Stimulated activated CD4-positive, alpha-beta T cell treated with anti-CD3 and anti-CD28 coated beads, Interleukin-12 subunit alpha, Interleukin-12 subunit beta, amount 100 ng/mL, for 4 hours (primary cell): Measurements from ENCODE around the gene TCF19.
"Not testable (repeated sequence)": the region's sequence is repeated elsewhere in the genome, so short reads cannot be mapped to it uniquely, and the experiment has no call there.

Experiments
- DNase-seq: peaks from one replicate; pipeline ENCODE4 v3.0.0-alpha.2; 2020

TCF19 gene

DNA sequence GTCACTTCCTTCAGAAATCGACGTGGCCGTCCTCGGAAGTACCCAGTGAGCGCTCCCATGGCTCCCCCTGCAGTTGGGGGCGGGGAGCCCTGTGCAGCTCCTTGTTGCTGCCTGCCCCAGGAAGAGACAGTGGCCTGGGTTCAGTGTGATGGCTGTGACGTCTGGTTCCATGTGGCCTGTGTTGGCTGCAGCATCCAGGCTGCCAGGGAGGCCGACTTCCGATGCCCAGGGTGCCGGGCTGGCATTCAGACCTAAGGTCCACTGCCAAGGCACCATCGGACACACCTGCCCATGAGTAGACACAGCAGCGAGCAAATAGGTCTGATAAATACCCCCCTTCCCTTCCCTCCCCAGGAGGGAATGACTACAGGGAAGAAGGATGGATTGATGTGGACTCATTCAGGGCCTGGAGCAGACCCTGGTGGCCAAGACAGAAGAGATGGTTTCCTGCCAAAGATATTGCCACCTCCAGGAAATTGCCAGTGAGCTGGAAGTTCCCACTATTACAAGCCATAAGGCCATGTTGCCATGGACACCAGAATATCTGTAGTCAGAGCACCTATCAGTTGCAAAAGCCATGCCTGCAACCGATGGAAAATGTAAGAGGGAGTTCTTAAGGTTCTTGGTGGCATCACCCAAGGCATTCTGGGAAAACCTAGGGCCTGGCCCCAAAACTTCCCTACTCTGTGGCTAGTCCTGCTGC is 4.2 kb downstream of the TCF19 start:
- no peak for DNase-seq

DNA sequence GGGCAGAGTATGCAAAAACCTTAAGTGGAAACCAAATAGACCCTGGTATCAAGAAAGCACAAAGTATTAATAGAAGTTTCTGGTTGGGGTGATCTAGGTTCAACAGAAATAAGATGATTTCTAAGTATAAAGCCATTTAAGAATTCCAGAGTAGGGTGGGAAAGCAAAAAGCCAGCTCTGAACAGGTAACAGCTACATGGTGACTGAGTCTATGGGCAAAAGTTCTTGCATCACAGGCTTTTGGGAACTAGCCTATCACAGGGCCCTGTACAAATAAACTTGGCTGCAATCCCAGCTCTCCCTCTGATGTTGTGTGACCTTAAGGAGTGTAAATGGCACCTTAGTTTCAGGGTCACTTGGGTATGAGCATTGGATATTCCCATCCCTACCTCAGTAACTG is 5.5 kb downstream of the TCF19 start:
- DNase-seq: no peak

DNA sequence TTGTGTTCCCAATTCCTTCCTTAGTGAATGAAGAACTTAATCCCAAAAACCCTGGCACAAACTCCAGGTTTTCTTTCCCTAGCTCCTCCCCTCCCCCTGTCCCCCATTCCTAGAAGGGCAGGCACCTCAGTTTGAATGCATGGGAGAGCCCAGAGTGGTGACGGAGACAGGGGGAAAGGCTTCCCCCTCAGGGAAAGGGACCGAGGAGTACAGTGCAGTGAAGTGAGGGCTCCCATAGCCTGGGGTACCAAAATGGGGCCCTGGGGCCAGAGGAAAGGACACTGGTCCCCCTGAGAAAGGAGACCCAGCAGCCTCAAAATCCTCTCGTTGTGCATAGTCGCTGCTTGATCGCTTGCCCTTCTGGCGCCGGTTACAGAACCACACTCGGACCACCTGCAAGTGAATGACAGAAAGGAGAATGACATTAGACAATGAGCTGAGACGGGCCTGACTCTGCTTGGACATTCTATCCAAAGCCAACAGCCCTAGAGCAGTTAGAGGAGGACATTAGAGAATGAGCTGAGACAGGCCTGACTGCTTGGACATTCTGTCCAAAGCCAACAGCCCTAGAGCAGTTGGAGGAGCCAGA is 6.2 kb downstream of the TCF19 start:
- DNase-seq: not testable (repeated sequence)

DNA sequence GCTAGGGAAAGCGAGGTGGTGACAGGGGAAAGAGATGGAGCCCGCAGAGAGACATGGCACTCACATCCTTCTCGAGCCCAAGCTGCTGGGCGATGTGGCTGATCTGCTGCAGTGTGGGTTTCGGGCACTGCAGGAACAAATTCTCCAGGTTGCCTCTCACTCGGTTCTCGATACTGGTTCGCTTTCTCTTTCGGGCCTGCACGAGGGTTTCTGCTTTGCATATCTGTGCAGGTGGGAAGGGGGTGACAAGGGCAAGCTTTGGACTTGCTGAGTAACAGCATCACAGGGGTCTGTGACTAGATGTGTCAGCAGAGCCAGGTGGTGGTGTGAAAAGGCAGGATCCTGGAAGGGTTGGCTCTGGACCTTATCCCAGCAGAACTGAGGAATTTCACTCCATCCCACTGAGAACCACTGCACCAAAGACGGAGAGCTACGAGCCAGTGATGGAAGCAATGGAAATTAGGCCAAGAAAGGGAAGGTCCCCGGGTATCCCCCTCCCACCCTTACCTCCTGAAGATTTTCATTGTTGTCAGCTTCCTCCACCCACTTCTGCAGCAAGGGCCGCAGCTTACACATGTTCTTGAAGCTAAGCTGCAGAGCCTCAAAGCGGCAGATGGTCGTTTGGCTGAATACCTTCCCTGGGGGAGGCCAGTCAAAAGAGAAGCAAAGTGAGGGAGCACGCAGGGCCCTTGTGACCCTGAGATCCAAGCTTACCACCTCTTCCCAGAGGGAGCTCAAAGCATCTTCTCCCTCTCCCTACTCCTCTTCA is 6.9 kb downstream of the TCF19 start:
- not testable (repeated sequence) for DNase-seq

DNA sequence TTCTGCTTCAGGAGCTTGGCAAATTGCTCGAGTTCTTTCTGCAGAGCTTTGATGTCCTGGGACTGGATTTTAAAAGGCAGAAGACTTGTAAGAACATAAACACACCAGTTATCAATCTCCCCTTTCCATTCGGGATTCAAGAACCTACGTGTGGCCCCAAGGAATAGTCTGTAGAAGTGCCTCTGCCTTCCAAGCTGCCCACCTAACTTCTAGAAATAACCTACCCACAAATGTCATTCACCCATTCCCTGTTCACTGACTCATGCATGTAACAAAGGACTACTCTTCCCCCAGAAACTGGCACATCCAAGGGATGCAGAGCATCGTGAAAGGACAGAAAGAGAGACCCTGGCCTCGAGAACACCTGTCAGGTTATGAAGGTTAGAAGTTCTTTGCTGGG is 7.6 kb downstream of the TCF19 start:
- no peak for DNase-seq

DNA sequence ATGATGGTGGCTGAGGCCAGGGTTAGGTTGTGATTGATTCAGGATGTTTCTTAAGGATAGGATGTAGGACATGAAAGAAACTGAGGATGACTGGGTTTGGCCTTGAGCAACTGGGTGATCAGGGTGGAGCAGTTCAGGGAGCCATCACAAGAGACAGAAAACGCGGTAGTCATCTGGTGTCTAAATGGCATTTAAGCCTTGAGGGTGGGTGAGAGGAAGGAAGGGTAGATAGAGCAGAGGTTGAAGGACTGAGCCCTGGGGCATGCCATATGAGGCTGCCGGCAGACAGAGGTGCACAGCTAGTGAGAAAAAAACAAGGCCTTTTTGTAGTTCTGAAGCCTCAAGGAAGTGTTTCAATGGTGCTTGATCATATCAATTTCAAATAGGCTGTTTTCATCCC is 10.2 kb downstream of the TCF19 start:
- no peak for DNase-seq

DNA sequence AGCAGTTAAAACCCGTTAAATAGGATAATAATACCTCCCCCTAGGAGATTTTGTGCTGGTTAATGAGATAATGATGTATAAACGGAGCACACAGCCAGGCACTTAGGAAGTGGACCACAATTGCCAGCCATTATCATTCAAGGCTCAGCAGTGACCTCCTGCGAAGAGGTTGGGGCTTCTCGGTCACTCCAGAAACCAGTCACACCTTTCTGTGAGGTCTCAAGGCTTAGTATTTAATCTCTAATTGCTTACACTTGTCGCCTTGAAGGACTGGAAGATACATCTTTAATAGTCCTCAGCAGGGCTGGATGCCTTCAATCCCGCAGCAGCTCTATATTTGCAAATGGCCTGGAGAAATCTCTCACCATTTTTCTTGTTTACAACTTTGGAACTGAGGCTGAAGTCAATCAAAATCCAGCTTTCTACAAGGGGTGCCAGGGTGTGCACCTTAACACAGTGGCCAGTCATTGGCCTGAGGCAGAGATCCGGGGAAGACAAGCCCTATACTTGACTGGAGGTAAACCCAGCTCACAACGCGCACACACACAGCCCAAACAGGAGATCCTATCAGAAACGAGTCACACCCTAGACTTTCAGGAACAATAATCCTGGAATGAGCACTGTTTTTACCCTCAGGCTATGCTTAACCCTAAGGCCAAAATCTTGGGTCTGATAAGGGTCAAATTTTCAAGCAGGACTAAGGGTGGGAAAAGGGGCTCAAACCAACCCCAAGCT is 10.9 kb downstream of the TCF19 start:
- no peak for DNase-seq

DNA sequence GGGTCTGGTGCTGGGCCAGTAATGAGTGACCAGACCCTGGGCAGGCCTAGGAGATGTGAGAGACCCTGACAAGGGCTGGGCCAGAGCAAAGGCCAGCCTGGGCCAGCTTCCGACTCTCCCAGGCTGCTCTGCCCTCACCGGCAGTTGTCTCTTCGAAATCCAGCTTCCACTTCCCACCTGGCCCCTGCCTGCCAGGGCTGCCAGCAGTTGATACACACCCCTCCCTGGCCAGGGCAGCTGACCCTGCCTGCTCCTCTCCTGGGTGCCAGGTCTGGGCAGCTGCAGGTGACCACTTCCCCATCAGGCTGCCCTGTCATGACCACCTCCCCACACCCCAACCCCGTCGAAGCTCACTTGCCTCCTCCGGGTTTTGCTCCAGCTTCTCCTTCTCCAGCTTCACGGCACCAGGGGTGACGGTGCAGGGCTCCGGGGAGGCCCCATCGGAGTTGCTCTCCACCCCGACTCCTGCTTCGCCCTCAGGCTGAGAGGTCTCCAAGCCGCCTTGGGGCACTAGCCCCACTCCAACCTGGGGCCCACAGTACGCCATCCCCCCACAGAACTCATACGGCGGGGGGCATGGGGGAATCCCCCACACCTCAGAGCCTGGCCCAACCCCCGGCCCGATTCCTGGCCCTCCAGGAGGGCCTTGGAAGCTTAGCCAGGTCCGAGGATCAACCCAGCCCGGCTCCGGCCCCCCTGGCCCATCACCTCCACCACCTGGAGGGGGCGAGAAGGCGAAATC is 11.6 kb downstream of the TCF19 start:
- not testable (repeated sequence) for DNase-seq

DNA sequence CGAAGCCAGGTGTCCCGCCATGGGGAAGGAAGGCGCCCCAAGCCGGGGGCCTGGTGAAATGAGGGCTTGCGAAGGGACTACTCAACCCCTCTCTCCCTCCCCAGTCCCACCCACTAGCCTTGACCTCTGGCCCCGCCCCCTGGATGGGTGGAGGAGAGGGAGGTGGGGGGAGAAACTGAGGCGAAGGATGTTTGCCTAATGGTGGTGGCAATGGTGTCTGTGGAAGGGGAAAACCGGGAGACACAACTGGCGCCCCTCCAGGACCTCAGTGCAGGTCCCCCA is 12.2 kb downstream of the TCF19 start, which contains the start of gene POU5F1:
POU5F1 (minus strand) TSS at position 83 of the 282 bp plus-strand sequence; CDS start at position 21, 62 bp downstream.
- DNase-seq: no peak

DNA sequence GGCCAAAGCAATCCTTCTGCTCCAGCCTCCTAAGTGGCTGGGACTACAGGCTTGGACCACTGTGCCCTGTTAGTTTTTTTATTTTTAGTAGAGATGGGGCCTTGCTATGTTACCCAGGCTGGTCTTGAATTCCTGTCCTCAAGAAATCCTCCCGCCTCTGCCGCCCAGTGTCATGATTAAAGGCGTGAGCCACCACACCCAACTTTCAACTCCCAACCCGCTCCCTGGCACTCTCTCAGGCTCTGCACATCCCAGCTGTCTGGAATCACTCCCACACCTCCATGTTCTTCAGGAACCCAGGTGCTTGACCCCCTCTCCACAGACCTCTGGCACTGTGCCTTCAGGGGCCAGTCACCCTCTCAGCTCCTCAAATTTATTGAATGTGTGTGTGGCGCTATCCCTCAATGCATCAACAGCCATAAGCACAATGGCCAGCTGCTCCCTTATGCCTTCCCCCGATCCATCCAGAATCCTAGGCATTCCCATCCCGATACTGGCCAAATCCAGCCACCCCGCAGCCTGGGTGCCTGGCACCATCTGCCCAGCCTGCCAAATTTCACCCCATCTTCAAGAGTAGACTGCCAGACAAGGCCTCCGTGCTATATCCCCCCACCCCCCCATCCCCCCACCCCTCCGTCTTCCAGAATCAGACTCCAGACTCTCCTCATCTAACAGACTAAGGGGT is 12.7 kb downstream of the TCF19 start:
- DNase-seq: no peak

DNA sequence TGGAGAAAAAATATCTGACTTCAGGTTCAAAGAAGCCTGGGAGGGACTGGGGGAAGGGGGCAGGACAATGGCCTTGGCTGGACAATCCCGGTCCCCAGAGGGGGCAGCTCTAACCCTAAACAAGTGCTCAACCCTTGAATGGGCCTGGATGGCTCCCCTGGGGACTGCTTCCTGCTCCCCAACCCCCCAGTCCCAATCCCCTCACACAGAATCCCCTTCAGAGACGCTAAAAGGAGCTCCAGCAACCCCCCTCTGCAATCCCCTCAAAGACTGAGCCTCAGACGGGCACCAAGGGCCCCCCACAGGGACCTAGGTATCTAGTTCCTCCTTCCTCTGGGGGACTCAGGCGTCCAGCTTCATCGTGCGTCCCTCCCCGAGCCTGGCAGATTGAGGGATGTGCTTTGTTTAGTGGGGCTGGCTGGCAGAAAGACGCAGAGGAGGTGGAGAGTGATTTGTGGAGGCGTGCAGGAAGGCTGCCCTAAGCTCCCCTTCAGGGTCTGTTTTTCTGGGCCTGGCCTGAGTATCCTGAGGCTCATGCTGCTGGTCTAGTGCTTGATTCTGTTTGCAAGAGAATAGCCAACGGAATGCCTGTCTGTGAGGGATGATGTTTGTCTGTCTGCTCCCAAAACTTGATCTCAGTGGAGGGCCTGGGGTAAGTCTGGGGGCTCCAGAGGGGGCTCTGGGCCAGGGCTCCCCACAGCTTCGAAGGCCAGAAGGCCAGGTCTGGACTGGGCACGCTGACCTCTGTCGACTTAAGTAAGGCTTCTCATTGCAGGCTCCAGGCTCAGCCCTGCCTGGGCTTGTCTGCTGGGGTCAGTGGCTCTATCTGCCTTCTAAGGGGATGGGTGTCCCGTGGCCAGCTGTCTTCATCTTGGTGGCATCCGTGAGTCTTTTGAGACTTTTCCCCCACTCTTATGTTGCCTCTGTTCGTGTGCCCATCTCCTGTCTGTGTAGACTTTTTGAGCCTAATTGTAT is 13.8 kb downstream of the TCF19 start:
- DNase-seq: no peak

DNA sequence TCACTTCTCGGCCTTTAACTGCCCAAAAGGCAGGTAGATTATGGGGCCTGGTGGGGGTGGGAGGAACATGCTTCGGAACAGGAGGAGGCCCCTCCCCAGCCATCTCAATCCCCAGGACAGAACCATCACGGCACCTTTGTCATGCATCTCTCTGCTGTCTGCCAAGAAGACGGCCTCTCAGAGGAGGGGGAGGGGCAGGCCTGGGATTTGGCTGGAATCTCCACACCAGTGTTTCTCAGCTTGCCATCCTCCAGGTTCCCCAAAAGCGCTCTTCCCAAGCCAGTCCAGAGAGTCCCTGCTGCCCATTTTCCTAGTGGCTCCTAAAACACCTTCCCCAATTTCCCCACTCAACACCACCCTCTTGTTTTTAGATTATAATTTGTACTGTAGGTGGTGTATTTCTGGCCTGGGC is 14.6 kb downstream of the TCF19 start:
- no peak for DNase-seq

DNA sequence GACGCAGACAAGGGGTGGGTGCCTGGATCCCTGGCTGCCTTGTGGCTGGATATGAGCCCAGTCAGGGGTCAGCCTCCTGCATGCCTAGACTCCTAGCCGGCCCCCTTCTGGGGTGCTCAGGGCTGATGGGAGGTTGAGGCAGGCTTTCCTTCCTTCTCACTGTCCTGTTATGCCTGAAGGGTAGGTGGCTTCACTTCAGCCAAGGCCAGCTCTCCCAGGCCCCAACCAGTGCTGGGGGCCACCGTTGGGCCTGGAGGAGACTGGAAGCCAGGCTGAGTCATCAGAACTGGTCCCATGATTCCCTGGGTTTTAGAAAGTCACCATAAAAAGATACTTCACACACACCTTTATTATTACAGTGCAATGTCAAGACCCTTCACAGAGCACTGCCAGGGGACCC is 15.0 kb downstream of the TCF19 start:
- no peak for DNase-seq

DNA sequence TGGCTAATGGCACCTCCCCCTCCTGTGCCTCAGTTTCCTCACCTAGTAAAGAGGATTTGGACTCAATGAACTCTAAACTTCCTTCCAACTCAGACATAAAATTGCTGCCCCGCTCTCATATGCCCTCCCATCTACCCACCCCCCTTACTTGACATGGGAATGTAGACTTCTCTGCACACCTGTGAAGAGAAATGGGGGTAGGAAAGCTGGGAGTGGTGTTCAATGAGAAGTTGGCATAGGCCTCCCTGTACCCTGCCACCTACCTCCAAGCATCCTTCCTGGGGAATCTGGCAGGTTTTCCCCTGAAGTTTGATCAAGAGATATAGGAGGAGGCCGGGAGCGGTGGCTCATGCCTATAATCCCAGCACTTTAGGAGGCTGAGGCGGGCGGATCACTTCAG is 16.0 kb downstream of the TCF19 start:
- no peak for DNase-seq

DNA sequence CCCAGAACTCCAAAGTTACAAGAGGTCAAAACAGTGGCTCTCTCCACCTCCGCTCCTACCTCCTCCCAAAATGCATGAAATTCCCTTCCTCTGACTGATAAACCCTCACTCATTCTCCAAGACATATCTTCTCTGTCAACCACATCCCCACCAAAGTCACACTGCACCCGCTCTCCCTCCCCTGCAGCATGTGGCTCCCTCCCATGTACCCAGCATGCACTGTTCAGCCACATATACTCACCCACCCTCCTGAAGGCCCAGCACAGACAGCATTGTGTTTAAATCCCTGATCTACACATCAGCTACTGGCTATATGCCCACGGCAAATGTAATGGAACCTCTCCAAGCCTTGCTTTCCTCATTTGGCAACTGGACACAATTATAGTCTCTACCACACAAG is 17.6 kb downstream of the TCF19 start:
- no peak for DNase-seq

DNA sequence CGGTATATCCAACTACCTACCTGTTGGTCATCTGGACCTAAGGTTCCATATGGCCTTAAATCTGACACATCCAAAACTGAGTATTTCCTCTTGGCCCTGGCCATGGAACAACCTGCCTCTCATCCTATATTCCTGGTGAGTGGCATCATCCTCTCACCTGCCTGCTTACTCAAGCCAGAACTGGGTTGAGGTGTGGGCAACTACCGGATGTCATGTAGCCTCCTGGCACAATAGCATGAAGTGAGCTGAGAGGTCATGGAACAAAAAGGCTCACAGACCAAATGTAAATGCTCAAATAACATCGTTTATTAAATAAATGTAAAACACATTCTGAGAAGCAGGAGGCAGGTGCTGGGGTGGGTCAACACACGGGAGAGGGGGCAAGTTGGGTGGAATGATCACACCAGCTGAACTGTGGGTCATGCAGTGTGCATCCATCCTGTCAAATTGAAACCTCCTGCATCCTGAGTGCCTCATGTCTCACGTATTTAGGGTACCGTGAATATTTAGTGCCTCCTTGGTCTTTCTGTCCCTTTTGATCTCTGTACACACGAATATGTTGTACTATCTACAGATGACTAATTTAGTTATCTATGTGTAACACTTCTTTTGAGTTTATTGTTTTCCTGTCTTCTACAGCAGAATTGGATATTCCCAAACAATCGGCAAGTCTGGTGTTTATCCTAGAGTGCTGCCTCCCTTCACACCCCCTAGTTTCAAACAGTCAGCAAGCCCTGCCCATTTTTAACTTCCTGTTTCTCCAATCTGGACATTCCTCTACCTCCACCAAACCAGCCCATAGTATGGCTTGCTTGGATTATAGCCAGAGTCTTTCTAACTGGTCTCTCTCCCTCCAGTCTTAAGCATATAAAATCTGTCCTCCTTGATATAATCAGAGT is 20.0 kb downstream of the TCF19 start:
- DNase-seq: no peak

DNA sequence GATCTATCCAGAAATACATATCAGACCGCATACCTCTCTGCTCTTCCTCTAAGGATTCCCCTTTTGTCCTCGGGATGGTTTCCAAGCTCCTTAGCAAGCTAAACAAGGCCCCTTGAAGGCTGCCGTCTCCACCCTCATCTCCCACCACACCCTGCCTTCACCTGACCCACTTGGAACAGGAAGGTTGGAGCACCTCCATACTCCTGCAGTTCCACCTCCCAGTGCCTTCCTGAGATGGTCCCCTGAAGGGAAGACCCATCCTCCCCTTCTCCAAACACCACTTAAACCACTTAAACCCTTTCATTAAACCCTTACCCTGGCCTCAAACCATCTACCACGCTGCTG is 20.6 kb downstream of the TCF19 start:
- DNase-seq: no peak

DNA sequence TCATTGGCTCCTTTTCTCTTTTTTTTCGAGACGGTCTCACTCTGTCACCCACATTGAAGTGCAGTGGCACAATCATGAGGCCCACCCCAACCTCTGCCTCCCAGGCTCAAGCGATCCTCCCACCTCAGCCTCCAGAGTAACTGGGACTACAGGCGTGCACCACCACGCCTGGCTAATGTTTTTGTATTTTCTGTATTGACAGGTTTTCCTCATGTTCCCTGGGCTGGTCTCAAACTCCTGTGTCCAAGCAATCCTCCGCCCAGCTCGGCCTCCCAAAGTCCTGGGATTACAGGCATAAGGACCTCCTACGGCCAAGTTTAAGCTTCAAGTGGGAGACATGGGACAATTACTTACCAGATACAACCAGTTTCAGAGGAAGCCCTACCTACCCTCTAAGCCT is 21.5 kb downstream of the TCF19 start:
- DNase-seq: no peak

DNA sequence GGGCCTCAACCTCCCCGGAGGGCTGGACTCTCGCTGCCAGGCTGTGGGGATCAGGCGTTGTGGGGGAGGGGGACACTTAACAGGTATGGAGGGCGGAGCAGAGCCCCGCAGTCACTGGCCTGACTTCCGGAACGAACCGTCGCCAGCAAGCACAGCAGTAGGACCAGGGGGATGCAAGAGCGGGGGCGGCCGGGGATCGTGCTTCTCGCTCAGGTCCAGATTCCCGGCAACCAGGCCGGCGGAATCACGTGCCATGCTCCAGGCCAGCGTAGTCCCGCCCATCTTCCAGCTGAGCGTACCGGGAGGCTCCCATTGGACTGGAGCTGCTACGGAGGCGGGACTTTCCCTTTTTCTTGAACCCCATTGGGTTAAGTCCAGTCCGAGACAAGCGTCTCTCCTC is 22.1 kb downstream of the TCF19 start:
- no peak for DNase-seq

DNA sequence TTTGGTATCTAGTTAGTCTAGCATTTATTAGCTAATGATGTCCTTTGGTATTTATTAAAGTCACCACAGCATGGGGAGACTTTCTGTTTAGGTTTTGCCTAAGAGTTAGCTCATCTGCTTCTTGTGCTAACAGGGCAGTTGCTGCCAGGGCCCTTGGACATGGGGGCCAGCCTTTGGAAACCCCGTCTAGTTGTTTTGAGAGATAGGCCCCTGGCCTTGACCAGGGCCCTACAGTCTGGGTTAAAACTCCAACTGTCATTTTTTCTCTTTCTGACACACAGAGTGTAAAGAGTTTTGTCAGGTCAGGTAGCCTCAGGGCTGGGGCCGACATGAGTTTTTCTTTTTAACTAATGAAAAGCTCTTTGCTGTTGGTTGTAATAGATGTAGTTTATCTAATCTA is 24.9 kb downstream of the TCF19 start:
- not testable (repeated sequence) for DNase-seq
